OCI-LY3 (cell line): ENCODE measurements around the gene PNCK.

Source experiments
- CTCF ChIP-seq: fragments of 200-600, 300-600 bp; sonication (generic); IDR thresholded peaks from 2 replicates; pipeline ENCODE4 v1.5.1; 2014; ENCODE audit warnings: antibody characterized with exemption, low read length, low read depth
- EZH2phosphoT487 ChIP-seq: fragments of 200-600 bp; shearing (Covaris generic); IDR thresholded peaks from 2 replicates; pipeline ENCODE4 v1.6.1; 2018; ENCODE audit warnings: antibody characterized with exemption, mixed run types, low read depth

DNA sequence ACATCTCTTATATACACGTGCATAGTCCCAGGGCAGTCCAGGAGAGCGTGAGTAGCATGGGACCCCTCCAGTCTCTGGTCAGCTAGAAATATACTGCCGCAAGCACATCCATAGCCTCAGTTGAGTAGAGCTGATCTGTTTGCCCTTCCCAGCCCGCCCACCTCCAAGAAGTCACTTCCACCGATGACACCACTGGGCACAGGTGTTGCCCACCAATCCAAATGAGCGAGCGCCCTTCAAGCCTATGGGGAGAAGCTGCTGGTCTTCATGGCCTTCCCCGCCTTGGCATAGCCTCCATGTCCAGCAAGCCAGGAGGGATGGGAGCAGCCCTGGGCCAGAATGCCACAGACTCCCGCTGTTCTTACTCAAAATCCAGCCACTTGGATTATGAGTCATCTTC, 16.5 kb downstream of the PNCK start:
- TF ChIP-seq CTCF (no peak), EZH2phosphoT487 (no peak)
